Peyer's patch (tissue), 4 donors: ENCODE measurements around the gene ADISSP. TPM values are rescaled to one million over a fixed set of nuclear protein-coding genes. Genes with fewer than 3 reads are reported as not detected.
A peak's percentile ranks its signal among the peaks of the same experiment; 100 is the strongest.

Experiments
- DNase-seq, 3 donors: peaks; one replicate each; pipeline ENCODE4 v3.0.0-alpha.2; 2017 to 2019
- H3K27ac ChIP-seq, 4 donors: fragments of 200-600 bp; sonication (generic); one replicate each; pipeline ENCODE4 v1.5.1; 2016 to 2019
- H3K27me3 ChIP-seq, 2 donors: fragments of 200-600 bp; sonication (generic); one replicate each; pipeline ENCODE4 v1.5.1; 2019
- H3K36me3 ChIP-seq, 3 donors: fragments of 200-600 bp; sonication (generic); one replicate each; pipeline ENCODE4 v1.5.1; 2016 to 2019
- H3K4me1 ChIP-seq, 4 donors: fragments of 200-600 bp; sonication (generic); one replicate each; pipeline ENCODE4 v1.5.1; 2016 to 2019
- H3K4me3 ChIP-seq, 4 donors: fragments of 200-600 bp; sonication (generic); 1 replicate in 3 of 4; 2 replicates in 1 of 4; pipeline ENCODE4 v1.5.1; 2016 to 2019; ENCODE audit warnings: mild to moderate bottlenecking in 1 of 4
- H3K9me3 ChIP-seq, 4 donors: fragments of 200-600 bp; sonication (generic); one replicate each; pipeline ENCODE4 v1.5.1; 2016 to 2019; ENCODE audit warnings: mild to moderate bottlenecking in 1 of 4
- POLR2A ChIP-seq, 2 donors: fragments of 450-650 bp; IDR thresholded peaks; one replicate each; pipeline ENCODE4 v1.5.1; 2017; ENCODE audit warnings: antibody characterized with exemption in 2 of 2, mild to moderate bottlenecking in 2 of 2, moderate library complexity in 2 of 2
- total RNA-seq, 4 donors: library from RNA; depleted of rRNA; stranded (reverse); fragments of >200 nt; gene quantifications; one replicate each; pipeline ENCODE4 v1.1.0, GENCODE V29; 2016
- TF ChIP-seq, protein P1 (sequence below), 6 experiments: fragments of 450-650 bp in 4 of 6; fragments of 200-600 bp in 2 of 6; sonication (generic) in 1 of 6; IDR thresholded peaks; one replicate each; pipeline ENCODE4 v1.5.1; 2017 to 2019; ENCODE audit warnings: antibody characterized with exemption in 6 of 6, mild to moderate bottlenecking in 3 of 6, moderate library complexity in 1 of 6

ADISSP gene
- total RNA-seq, 4 donors from 2014 or later = 7.4 to 13.2 (median 10.2) TPM

DNA sequence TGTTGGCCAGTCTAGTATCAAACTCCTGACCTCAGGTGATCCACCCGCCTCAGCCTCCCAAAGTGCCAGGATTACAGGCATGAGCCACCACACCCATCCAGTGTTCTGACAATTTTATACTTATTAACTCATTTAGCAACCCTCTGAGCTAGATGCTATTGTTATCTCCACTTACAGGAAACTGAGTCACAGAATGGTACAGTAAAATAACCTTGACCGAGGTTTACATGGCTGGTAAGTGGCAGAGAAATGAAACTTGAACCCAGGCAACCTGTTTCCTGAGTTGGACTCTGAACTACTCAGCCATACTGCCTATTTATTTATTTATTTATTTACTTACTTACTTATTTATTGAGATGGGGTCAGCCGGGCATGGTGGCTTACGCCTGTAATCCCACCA is 48.5 kb downstream of the ADISSP start:
- no peaks in the 10 kb centered on the region for H3K27me3 ChIP-seq
- H3K4me1 ChIP-seq = no peaks in the 10 kb centered on the region
- TF ChIP-seq, protein P1, sequence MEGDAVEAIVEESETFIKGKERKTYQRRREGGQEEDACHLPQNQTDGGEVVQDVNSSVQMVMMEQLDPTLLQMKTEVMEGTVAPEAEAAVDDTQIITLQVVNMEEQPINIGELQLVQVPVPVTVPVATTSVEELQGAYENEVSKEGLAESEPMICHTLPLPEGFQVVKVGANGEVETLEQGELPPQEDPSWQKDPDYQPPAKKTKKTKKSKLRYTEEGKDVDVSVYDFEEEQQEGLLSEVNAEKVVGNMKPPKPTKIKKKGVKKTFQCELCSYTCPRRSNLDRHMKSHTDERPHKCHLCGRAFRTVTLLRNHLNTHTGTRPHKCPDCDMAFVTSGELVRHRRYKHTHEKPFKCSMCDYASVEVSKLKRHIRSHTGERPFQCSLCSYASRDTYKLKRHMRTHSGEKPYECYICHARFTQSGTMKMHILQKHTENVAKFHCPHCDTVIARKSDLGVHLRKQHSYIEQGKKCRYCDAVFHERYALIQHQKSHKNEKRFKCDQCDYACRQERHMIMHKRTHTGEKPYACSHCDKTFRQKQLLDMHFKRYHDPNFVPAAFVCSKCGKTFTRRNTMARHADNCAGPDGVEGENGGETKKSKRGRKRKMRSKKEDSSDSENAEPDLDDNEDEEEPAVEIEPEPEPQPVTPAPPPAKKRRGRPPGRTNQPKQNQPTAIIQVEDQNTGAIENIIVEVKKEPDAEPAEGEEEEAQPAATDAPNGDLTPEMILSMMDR (IDR thresholded peaks at IDR 0.05) = no peak
- TF ChIP-seq POLR2A (IDR thresholded peaks at IDR 0.05) = no peak
- no peak overlapping the region for H3K4me3 ChIP-seq
- H3K9me3 ChIP-seq = no peaks in the 10 kb centered on the region
- DNase-seq = no peak
- H3K27ac ChIP-seq = no peak overlapping the region
- no peaks in the 10 kb centered on the region for H3K36me3 ChIP-seq

DNA sequence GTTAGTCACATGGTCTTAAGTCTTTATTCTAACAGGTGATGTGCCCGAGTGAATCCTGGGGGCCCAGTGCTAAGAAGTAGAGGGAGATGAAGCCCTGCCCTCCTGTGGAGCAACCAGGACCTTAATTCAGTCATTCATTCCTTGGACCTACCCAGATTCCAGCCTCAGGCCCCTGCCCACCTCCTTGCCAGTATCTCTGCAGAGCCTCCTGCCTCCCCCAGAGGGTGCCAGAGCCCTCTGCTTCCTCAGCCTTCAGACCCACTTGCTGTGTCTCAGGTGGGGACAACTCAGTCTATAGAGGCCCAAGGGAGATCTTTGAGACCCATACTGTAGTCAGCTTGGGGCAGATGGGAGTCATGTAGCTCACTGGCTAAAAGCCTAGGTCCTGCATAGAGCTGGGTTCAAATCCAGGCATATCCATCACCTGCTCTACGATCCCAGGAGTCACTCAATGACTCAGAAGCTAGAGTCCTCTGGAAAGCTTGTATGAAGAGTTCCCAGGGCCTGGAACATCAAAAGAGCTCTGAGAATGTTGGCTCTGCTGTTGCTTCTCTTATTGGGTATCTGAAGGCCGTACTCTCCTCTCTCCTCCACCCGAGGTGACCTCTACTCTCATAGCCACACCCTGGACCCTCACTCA is 51.2 kb downstream of the ADISSP start:
- no peaks in the 10 kb centered on the region for H3K9me3 ChIP-seq
- no peak for DNase-seq

DNA sequence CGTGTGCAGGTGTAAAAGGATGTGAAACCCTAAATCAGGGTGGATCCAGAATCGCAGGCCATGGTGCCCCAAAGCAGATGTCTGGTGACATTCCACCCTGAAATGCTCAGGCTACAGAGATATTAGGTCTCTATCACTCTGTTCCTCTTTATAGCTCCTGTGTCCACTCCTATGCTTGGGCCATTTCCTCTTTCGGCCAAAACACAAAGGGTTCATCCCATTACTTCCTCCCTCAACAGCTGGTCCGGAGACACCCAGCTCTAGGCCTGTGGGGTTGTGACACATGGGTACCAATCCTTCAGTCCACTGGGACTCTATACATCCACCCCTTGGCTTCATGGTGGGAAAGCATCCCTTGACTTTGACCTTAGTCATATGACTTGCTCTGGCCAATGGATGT is 53.5 kb downstream of the ADISSP start:
- DNase-seq = no peak
- Histone ChIP-seq H3K27me3 (no peaks in the 10 kb centered on the region), H3K9me3 (no peaks in the 10 kb centered on the region), H3K4me1 (no peaks in the 10 kb centered on the region), H3K27ac (no peak overlapping the region), H3K4me3 (no peak overlapping the region), H3K36me3 (no peaks in the 10 kb centered on the region)
- TF ChIP-seq, protein P1 (IDR thresholded peaks at IDR 0.05) = no peak
- no peak for TF ChIP-seq POLR2A (IDR thresholded peaks at IDR 0.05)

More for the DNA sequence above, 51.2 kb downstream of the ADISSP start:
- Histone ChIP-seq H3K27me3 (no peaks in the 10 kb centered on the region), H3K4me1 (no peaks in the 10 kb centered on the region), H3K4me3 (no peak overlapping the region), H3K27ac (no peak overlapping the region), H3K36me3 (no peaks in the 10 kb centered on the region)
- TF ChIP-seq POLR2A (IDR thresholded peaks at IDR 0.05) = no peak
- TF ChIP-seq, protein P1 (IDR thresholded peaks at IDR 0.05) = peak in 4 of 6 experiments; percentile 36 to 50 (median 42)

DNA sequence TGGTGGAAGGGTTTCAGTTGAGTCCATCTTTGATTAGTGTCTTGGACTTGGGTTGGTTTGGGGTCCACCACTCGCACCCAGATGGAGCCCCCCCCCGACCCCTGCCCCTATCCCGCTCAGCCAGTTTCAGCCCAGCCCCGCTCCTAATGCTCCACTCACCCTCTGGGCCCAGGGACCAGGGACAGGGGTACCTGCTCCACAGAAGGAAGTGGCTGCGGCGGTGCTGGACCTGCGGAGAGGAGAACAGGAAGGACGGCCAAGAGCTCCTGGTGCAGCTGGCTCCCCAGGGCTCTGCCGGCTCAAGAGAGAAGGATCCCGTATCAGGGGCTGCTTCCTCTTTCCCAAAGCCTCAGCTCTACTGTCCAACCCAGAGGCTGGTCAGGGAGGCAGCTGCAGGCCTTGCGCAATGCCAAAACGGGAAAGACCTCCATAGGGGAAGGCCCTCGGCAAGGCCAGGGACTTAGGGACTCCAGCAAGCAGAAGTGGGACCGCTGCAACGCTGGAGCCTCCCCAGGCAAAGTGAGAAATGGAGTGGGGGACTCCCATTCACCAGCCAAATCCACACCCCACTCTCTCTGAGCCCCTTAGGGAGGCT is 55.2 kb downstream of the ADISSP start, which contains the start of gene SIGLEC1:
Gene SIGLEC1 (minus strand): TSS at position 322 of the 595 bp plus-strand sequence. CDS start 5,472 bp downstream, outside the sequence.
- Histone ChIP-seq H3K4me1 (no peaks in the 10 kb centered on the region), H3K27me3 (no peaks in the 10 kb centered on the region), H3K4me3 (peak within 1 kb of the TSS in 1 of 4 donors; percentile 11), H3K27ac (no peak within 1 kb of the TSS), H3K36me3 (no peaks in the 10 kb centered on the region), H3K9me3 (no peaks in the 10 kb centered on the region)
- DNase-seq = peak in 1 of 3 donors; percentile 70
- no peak for TF ChIP-seq POLR2A (IDR thresholded peaks at IDR 0.05)
- TF ChIP-seq, protein P1 (IDR thresholded peaks at IDR 0.05) = no peak

GRCh38 chr20:3711484-3711941 is 56.0 kb downstream of the ADISSP start:
- TF ChIP-seq, protein P1 (IDR thresholded peaks at IDR 0.05) = no peak
- no peak for TF ChIP-seq POLR2A (IDR thresholded peaks at IDR 0.05)
- no peaks in the 10 kb centered on the region for H3K36me3 ChIP-seq
- DNase-seq = no peak
- no peaks in the 10 kb centered on the region for H3K4me1 ChIP-seq
- peak overlapping the region in 1 of 4 donors; percentile 11 for H3K4me3 ChIP-seq
- no peaks in the 10 kb centered on the region for H3K27me3 ChIP-seq
- H3K27ac ChIP-seq = no peak overlapping the region
- H3K9me3 ChIP-seq = no peaks in the 10 kb centered on the region
